Measurements from ENCODE around the gene OR51A4. TPM values are rescaled to one million over a fixed set of nuclear protein-coding genes. Genes with fewer than 3 reads are reported as not detected.
"Not testable (repeated sequence)": the region's sequence is repeated elsewhere in the genome, so short reads cannot be mapped to it uniquely, and the experiment has no call there.

The OR51A4 gene
- not detected in 2 replicates for total RNA-seq (2014; rRNA removed; shearing (Covaris generic))

DNA sequence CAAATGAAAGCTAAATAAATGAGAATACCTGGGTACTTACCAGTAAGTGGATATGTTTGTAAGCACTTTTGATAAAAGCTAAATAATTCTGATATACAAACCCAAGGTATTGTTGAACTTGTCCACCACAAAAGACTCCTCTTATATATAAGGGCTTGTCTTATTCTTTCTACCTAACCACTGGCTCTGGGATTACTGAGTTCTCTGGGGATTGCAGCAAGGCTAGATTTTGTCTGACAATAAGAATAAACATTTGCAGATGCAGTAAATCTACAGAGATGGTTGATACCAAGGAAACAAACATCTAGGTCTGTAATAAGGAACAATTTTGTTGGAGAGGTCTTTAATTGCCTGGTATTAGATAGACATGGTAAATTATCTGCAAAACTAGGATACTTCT, at the start of gene OR51A4:
Gene OR51A4, minus strand, starts transcription at position 101 of the 400 bp plus-strand sequence. CDS start 505 bp downstream, outside the sequence.
- DNase-seq (ENCODE audit: low spot score): no peak

- DNase-seq (ENCODE audit: low spot score): no peak
Observed at GRCh38 chr11:4994551-4994950, 47.1 kb upstream of the OR51A4 start, which contains the start of gene OR51L1. Gene OR51L1 (plus strand): TSS chr11:4994851. CDS start chr11:4998983, 4,132 bp downstream.

DNA sequence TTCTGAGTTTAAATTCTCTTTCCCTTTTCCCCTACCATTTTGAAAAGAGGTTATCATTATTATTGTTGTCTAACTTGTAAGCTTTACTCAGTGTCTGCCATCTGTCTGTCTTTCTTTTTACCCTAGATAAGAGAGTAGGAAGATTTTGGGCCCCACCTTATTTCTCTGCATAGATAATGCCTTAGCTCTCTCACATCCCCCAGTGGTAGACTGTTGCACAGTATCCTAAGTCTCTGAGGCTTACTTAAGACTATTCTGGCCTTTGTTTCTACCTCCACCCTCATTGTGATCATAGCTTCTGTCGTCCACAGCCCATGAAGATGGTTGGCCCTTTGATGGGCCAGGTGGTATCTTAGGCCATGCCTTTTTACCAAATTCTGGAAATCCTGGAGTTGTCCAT, 43.7 kb upstream of the OR51A4 start:
- peak; percentile 49 for DNase-seq (ENCODE audit: low spot score)

DNA sequence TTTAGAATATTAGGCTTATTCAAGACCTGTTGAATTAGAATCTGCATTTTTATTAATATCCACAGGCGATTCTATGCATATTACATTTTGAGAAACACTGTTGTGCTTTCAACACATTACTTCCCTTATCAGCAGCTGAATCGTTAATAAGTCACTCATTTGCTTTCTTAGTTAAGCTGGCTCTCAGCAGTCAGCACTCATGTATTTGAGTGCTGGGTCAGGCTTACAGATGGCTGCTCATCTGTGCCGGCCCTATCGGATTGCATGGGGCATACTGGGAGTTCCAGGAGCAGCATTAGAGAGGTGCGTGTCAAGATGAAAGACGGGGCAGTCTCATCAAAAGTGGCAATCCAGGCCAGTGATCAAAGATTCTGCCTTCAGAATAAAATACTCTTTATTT, 36.4 kb upstream of the OR51A4 start:
- DNase-seq (ENCODE audit: low spot score): peak; percentile 29

GRCh38 chr11:4982678-4983077, 35.3 kb upstream of the OR51A4 start:
- DNase-seq (ENCODE audit: low spot score): no peak

DNA sequence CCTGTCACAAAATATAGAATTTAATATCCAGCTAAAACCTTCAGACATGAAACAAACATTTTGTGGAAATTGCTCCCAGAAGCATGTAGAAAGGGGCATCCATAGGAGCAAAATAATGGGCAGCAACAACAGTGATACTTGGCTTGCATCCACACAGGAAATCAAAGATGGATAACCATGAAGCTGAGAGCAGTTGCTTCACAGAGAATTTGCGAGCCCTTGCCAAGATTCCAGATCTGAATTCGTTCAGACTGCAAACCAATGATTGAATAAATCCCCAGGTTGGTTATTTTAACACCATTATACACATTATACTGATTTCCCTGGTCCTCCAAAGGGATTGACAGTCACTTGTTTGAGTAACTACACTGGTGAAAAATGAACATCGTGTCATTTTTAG, 31.6 kb upstream of the OR51A4 start:
- no peak for DNase-seq (ENCODE audit: low spot score)

- no peak for DNase-seq (ENCODE audit: low spot score)
Observed at GRCh38 chr11:4975436-4975835, 28.0 kb upstream of the OR51A4 start.

GRCh38 chr11:4962816-4963215, 15.4 kb upstream of the OR51A4 start:
- DNase-seq (ENCODE audit: low spot score): peak; percentile 0

GRCh38 chr11:4960877-4961276, 13.5 kb upstream of the OR51A4 start:
- DNase-seq (ENCODE audit: low spot score): peak; percentile 1

GRCh38 chr11:4957396-4957795, 10.0 kb upstream of the OR51A4 start:
- DNase-seq (ENCODE audit: low spot score): no peak

DNA sequence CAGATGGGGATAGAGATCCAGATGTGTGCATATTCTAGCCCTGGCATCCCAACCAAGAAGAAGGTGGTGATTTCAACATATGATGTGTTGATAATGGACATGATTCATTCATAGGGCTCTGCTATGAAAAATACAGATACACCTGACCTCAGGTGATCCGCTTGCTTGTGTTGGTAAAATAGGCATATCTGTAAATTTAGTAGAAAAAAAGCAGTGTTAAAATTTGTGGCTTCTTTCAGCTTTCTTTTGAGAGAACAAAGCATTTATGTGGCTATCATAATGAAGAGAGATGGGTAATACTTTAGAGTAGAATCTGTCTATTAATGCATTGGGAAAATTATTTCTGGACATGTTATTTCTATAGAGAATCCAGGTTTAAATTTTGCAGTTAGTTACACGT, 8.2 kb upstream of the OR51A4 start, which contains the start of gene OR51A2:
Gene OR51A2, minus strand, starts transcription at position 101 of the 400 bp plus-strand sequence. Its CDS starts 0 bp downstream, at position 101.
- DNase-seq (ENCODE audit: low spot score): not testable (repeated sequence)

DNA sequence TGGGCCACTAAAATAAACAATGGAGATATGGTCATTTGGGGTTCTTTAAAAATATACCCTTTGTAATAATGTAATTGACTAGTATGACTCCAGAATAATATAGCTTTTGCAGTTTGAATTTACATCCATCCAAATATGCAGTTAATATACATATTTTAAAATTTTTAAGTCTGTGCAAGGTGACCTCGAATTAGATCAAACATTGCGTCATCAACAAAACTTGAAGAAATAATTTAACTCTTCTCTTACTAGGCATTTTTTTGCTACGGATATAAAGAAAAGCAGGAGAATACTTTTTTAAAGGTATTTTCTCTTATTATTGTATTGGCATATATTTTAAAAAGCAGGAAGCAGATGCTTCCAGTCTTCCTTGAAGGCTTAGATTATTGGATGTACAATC, 10.7 kb downstream of the OR51A4 start:
- DNase-seq (ENCODE audit: low spot score): peak; percentile 0

- peak; percentile 0 for DNase-seq (ENCODE audit: low spot score)
Observed at GRCh38 chr11:4932751-4933150, 14.7 kb downstream of the OR51A4 start.

GRCh38 chr11:4926608-4927007, 20.8 kb downstream of the OR51A4 start:
- no peak for DNase-seq (ENCODE audit: low spot score)

DNA sequence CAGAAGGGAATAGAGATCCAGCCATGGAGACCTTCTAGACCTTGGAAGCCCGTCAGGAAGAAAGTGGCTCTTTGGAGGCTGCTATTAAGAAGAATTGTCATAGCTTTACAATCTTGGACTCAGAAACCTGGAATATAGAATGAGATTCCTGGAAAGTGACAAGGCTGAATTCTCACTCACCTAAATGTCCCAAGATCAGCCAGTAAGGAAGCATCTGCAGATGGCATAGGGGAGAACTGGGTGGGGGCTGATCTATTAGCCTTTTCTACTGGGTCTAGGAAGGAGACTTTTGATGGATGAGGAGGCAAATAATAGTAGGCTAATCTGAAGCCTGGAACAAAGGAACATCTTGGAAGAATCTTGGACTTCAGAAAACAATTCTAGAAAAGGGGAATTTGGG, 23.2 kb downstream of the OR51A4 start, which contains the start of gene OR51G1:
Gene OR51G1, minus strand, starts transcription at position 101 of the 400 bp plus-strand sequence. Its CDS starts 0 bp downstream, at position 101.
- no peak for DNase-seq (ENCODE audit: low spot score)

DNA sequence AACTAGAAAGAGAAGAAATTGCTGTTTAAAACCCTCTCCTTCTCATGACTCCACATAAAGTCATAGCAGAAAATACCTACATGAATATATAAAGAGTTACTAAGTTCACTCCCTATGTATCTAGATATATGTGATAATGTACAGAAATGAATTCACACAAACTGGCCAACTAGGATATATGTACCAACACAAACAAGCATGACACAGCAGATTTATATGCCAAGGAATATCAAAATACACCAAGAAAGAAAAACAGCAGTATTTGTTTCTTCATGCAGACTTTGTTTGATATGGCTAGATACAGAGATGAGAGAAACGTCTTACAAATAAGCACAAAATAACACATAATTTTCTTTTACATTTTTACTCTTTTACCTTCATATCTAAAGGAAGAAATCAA, 25.1 kb downstream of the OR51A4 start:
- no peak for DNase-seq (ENCODE audit: low spot score)

DNA sequence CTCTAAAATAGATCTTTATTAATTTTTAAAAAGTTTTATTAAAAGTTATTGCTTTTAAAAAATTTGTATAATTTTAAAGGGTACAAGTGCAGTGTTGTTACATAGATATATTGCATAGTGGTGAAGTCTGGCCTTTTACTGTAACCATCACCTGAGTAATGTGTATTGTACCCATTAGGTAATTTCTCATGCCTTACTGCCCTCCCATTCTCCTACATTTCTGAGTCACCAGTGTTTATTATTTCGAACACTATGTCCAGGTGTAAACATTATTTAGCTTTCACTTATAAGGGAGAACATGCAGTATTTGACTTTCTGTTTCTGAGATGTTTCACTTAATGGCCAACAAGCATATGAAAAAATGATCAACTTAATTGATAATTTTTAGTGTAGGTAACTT, 25.6 kb downstream of the OR51A4 start:
- no peak for DNase-seq (ENCODE audit: low spot score)

DNA sequence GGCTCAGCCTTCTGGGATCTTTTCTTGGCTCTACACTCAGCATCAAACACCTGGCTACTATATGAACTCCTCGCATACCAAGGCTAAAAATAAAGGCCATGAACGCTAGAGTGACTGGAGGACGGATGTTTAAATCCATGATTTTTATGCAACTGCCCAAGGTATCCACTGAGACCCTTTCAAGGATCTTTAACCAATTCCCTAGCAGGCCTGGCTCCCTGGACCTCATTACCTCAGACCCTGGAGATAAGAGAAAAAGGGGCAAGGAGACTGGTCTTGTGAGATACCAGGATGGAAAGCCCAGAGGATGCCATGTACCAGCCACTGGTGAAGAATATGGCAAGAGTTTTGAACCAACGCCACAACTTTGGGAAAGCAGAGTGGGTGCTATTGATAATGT, 28.2 kb downstream of the OR51A4 start, which contains the start of gene OR51G2:
Gene OR51G2, minus strand, starts transcription at position 101 of the 400 bp plus-strand sequence. CDS start 3,687 bp downstream, outside the sequence.
- no peak for DNase-seq (ENCODE audit: low spot score)

- DNase-seq (ENCODE audit: low spot score): peak; percentile 83
Observed at GRCh38 chr11:4916581-4916980, 30.8 kb downstream of the OR51A4 start.

- DNase-seq (ENCODE audit: low spot score): no peak
Observed at GRCh38 chr11:4903484-4903883, 43.9 kb downstream of the OR51A4 start, which contains the start of gene OR51A7. Gene OR51A7 (plus strand): TSS chr11:4903783. CDS start chr11:4907370, 3,587 bp downstream.
